ENCODE measurements around the gene DNAH12.

DNA sequence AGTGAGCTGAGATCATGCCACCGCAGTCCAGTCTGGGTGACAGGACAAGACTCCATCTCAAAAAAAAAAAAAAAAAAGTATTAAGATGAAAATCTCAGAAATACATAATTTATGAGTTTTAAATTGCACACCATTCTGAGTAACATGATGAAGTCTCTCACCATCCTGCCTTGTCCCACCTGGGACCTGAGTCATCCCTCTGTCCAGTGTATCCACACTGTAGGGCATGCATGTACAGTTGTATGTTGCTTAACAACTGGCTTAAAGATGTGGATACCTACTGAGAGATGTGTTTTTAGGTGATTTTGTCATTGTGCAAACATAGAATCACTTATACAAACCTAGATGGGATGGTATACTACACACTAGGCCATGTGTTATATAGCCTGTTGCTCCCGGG, 268.8 kb downstream of the DNAH12 start:
- TF ChIP-seq, protein P1, sequence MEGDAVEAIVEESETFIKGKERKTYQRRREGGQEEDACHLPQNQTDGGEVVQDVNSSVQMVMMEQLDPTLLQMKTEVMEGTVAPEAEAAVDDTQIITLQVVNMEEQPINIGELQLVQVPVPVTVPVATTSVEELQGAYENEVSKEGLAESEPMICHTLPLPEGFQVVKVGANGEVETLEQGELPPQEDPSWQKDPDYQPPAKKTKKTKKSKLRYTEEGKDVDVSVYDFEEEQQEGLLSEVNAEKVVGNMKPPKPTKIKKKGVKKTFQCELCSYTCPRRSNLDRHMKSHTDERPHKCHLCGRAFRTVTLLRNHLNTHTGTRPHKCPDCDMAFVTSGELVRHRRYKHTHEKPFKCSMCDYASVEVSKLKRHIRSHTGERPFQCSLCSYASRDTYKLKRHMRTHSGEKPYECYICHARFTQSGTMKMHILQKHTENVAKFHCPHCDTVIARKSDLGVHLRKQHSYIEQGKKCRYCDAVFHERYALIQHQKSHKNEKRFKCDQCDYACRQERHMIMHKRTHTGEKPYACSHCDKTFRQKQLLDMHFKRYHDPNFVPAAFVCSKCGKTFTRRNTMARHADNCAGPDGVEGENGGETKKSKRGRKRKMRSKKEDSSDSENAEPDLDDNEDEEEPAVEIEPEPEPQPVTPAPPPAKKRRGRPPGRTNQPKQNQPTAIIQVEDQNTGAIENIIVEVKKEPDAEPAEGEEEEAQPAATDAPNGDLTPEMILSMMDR (IDR thresholded peaks at IDR 0.05), result no peak
- TF ChIP-seq ZFX (IDR thresholded peaks at IDR 0.05; ENCODE audit: borderline replicate concordance), result no peak

All from 22Rv1 (cell line).